Activated T-helper 2 cell treated with anti-CD3 and anti-CD28 coated beads, Interferon-gamma antibody, Interleukin-2, Interleukin-4, amounts not matched to agents 10 μg/mL and 5 μg/mL and 100 μg/mL, durations not matched to agents 14 hours and 24 hours and 36 hours (primary cell): ENCODE measurements around the gene NUP188. TPM values are rescaled to one million over a fixed set of nuclear protein-coding genes. Genes with fewer than 3 reads are reported as not detected.
A peak's percentile ranks its signal among the peaks of the same experiment; 100 is the strongest.

ENCODE experiments used
- DNase-seq: peaks from one replicate; pipeline ENCODE4 v3.0.0; 2021; ENCODE audit warnings: low spot score
- H3K27ac Mint-ChIP-seq: one replicate; pipeline ENCODE4 v1.8.0; 2021; ENCODE audit warnings: mixed read lengths
- H3K27me3 Mint-ChIP-seq: one replicate; pipeline ENCODE4 v1.8.0; 2021; ENCODE audit warnings: low read depth, mixed read lengths
- H3K36me3 Mint-ChIP-seq: one replicate; pipeline ENCODE4 v1.8.0; 2021; ENCODE audit warnings: low read depth, mixed read lengths
- H3K4me1 Mint-ChIP-seq: one replicate; pipeline ENCODE4 v1.8.0; 2021; ENCODE audit warnings: low read depth, mixed read lengths
- H3K4me3 Mint-ChIP-seq: one replicate; pipeline ENCODE4 v1.8.0; 2021; ENCODE audit warnings: low read depth, mild to moderate bottlenecking, moderate library complexity, mixed read lengths
- H3K9me3 Mint-ChIP-seq: one replicate; pipeline ENCODE4 v1.8.0; 2021; ENCODE audit warnings: mixed read lengths
- intact Hi-C: fragments of 100-400 bp; cut with micrococcal nuclease; formaldehyde crosslinking; loops from one replicate; pipeline ENCODE4 v1.15.1; 2023
- total RNA-seq: library from RNA; stranded (reverse); gene quantifications from 2 replicates; pipeline ENCODE4 v1.2.3, GENCODE V29; 2022

Gene NUP188
- total RNA-seq, 1 donor from 2014 or later = 175 TPM

DNA sequence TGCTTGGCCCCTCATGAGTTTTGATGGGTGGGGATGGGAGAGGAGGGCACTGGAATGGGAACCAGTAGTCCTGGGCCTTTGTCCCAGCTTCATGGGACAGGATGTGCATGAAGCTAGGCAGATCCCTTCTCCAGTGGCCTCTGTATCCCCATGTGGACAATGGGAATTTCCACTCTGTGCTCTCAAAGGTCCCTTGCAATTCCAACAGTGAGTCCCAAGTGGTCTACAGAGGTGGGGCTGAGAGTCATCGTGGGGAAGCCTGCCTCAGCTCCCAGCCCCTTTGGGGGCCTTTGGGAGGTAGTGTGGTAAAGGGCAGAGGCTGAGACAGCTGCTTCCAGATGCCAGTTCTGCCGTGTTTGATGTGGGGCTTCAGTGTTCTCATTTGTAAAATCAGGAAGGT lies 28.6 kb upstream of the NUP188 start:
- no peak overlapping the region for H3K27ac Mint-ChIP-seq
- no peak overlapping the region for H3K4me3 Mint-ChIP-seq
- H3K9me3 Mint-ChIP-seq = no peaks in the 10 kb centered on the region
- H3K4me1 Mint-ChIP-seq = peaks cover 9% of the 10 kb centered on the region
- intact Hi-C loops = loop anchor here (1.0 kb wide), 1 partner anchor 41 kb away; no protein-coding TSS in a partner anchor
- peaks cover 35% of the 10 kb centered on the region for H3K36me3 Mint-ChIP-seq
- DNase-seq = no peak
- no peaks in the 10 kb centered on the region for H3K27me3 Mint-ChIP-seq

DNA sequence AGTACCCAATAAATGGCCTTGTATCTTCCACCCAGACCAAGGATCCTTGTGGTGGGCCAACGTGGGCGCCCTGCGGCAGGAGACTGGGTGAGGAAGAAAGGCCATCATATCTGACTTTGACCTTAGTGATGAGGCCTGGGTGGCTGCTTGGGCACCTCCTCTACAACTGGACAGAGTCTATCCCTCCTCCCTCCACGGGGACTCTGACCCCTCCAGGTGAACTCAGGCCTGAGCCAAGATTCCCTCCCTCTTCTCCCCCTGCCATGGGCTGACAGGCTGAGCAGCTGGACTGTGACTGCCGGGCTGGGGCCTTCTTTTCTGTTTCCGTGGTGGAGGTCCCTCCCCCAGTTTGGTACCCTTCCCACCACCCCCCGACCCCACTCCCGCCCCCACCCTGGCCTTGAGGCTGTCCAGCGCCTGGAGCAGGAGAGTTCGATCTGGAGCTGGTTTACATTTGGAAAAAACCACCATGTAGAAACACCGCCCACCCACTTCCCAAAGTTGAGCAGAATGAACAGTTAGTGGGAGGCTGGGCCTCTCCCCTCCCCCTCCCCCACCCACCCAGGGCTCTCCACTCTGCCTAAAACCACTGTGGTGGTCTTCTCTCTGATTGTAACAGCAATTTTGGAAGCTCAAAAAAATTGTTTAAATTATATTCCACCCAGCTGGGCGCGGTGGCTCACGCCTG lies 28.0 kb upstream of the NUP188 start:
- Mint-ChIP-seq H3K4me1 (peaks cover 4% of the 10 kb centered on the region), H3K9me3 (no peaks in the 10 kb centered on the region), H3K4me3 (no peak overlapping the region), H3K27ac (no peak overlapping the region), H3K27me3 (no peaks in the 10 kb centered on the region), H3K36me3 (peaks cover 30% of the 10 kb centered on the region)
- no peak for DNase-seq
- intact Hi-C loops = loop anchor here (1.0 kb wide), 1 partner anchor 41 kb away; no protein-coding TSS in a partner anchor

DNA sequence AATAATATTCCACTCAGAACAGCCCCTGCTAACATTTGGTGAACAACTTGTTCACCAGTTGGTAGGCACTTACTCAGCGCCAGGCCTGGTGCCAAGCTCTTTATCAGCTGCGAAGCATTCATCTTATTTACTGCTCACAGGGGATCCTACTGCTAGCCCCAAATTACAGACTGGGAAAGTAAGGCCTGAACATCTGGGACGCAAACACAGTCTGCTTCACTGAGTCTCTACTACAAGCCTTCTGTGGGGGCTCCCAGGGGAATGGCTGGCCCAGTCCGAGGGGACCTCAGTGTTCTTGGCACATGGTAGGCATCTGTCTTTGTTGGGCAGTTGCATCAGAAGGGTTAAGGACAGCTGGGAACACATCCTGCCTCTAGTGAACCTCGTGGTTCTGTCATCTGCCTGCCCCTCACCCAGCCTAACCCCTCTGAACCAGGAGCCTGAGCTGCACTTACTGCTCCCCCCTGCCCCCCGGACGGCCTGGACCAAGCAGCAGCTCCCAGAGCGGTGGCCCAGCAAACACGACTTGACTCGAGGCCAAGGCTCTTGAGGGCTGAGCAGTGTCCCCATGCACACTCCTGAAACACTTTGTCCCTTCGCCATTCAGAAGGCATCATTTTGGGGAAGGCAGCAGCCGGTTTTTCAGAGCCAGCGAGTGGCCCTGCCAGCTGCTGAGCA lies 27.0 kb upstream of the NUP188 start, which contains the start of gene PHYHD1:
Gene PHYHD1, plus strand, starts transcription at position 602 of the 678 bp plus-strand sequence. CDS start 1,342 bp downstream, outside the sequence.
- intact Hi-C loops = no loop called here
- Mint-ChIP-seq H3K4me1 (peaks cover 3% of the 10 kb centered on the region), H3K36me3 (peaks cover 27% of the 10 kb centered on the region), H3K27me3 (no peaks in the 10 kb centered on the region), H3K4me3 (no peak within 1 kb of the TSS), H3K9me3 (no peaks in the 10 kb centered on the region), H3K27ac (no peak within 1 kb of the TSS)
- no peak for DNase-seq

DNA sequence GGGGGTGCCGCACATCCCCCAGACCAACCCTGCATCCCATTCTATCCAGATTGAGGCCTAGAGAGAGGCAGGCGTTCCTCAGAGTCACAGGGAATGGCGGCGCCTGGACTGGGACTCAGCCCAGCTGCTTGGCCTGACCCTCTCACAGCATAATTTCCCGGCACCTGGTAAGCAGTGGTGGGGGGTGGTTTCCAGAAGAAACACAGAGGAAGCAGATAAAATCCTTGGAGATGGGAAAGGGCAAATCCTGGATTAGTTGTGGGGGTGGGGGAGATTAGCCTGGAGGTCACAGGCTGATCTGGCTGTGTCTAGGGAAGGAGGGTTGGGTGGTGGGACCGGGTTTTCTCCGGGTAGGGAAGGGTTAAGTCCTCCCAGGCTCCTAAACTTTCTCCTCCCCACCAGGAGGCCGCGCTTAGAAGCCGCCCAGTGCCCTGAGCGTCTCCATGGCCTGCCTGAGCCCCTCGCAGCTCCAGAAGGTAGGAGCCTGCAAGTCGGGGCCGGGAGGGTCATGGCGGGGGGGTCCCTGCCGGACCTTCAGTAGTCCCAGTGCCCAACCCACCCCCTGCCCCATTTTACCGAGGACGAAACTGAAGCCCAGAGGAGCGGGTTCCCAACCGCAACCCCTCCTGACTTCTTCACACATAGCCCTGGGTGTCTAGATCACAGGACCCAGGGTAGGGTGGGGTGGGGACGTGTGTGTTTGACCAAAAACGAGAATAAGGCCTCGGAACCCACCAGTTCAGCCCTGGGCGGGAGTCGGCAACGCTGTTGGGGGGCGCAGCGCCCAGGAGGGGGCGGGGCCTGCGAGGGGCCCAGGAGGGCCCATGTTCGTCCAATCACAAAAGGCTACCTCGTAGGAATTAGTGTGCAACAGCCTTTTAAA lies 25.4 kb upstream of the NUP188 start:
- H3K4me3 Mint-ChIP-seq = no peak overlapping the region

DNA sequence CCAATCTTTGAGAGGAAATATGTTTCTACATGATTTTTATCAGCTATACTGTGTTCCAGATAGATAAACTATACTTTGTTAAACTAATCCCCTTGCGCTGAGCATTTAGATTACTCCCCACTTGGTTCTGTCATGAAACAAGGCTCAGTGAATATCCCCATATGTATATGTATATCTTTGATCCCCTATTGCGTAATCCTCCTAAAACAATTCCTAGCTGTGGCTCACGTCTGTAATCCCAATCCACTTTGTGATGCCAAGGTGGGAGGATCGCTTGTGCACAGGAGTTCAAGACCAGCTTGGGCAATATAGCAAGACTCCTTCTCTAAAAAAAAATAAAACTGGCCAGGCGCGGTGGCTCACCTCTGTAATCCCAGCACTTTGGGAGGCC lies 24.0 kb upstream of the NUP188 start:
- Mint-ChIP-seq H3K4me3 (no peak overlapping the region), H3K27ac (no peak overlapping the region), H3K36me3 (peaks cover 6% of the 10 kb centered on the region), H3K9me3 (no peaks in the 10 kb centered on the region), H3K4me1 (peaks cover 10% of the 10 kb centered on the region), H3K27me3 (peaks cover 2% of the 10 kb centered on the region)
- DNase-seq = no peak
- intact Hi-C loops = no loop called here

More for the DNA sequence above, 25.4 kb upstream of the NUP188 start:
- no peak for DNase-seq
- Mint-ChIP-seq H3K27me3 (peaks cover 2% of the 10 kb centered on the region), H3K9me3 (no peaks in the 10 kb centered on the region), H3K4me1 (peaks cover 6% of the 10 kb centered on the region), H3K27ac (no peak overlapping the region), H3K36me3 (peaks cover 17% of the 10 kb centered on the region)
- intact Hi-C loops = no loop called here

DNA sequence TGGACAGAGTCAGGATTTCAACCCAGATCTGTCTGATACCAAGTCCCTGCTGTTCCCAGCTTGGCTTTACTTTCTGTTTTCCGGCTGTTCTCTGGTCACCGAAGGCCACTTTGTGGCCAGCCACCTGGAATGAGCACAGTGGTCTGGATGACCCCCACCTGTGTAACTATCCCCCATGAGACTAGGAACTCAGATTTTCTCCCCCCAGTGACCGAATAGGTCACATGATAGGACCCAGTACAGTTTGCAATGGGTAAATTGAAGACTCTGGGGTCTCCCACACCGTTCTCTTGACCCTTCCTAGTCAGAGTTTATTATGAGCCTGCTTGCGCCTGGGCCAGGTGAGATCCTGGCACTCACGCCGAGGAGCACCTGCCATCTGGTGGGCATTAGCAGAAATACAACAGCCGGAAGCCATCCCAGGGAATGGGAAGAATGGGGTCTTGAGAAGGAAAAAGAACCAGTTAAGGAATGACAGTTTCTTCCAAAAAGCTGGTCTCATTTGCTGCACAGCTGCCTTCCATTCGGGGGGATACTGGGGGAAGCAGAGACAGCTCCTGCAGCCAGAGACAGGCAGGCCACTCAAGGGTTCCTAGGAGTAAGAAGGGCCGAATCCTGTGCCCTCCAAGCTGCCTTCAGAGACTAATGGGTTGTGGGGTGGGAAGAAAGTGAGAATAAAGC lies 19.6 kb upstream of the NUP188 start:
- peak; percentile 22 for DNase-seq
- Mint-ChIP-seq H3K4me1 (peaks cover 7% of the 10 kb centered on the region), H3K4me3 (no peak overlapping the region), H3K27ac (no peak overlapping the region), H3K27me3 (peaks cover 2% of the 10 kb centered on the region), H3K9me3 (no peaks in the 10 kb centered on the region), H3K36me3 (no peaks in the 10 kb centered on the region)
- intact Hi-C loops = loop anchor here (1.0 kb wide), 1 partner anchor 65 kb away; no protein-coding TSS in a partner anchor

DNA sequence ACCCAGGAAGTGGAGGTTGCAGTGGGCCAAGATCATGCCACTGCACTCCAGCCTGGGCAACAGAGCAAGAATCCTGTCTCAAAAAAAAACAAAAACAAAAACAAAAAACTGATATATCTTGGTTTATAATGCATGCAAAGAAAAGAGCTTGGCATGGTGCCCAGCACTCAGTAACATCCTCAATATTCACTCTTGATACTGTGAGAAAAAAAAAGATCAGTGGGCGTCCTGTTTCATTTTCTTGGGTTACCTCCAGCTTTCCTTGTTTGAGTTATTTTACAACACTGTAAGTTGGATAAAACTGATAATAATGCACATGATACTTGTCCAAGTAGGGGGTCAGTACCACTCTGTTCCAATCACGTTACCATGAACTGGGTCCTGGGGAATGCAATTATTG lies 18.9 kb upstream of the NUP188 start:
- Mint-ChIP-seq H3K4me1 (peaks cover 7% of the 10 kb centered on the region), H3K36me3 (no peaks in the 10 kb centered on the region), H3K27ac (no peak overlapping the region), H3K9me3 (no peaks in the 10 kb centered on the region), H3K27me3 (peaks cover 2% of the 10 kb centered on the region), H3K4me3 (no peak overlapping the region)
- no peak for DNase-seq
- intact Hi-C loops = loop anchor here (1.0 kb wide), 1 partner anchor 65 kb away; no protein-coding TSS in a partner anchor

DNA sequence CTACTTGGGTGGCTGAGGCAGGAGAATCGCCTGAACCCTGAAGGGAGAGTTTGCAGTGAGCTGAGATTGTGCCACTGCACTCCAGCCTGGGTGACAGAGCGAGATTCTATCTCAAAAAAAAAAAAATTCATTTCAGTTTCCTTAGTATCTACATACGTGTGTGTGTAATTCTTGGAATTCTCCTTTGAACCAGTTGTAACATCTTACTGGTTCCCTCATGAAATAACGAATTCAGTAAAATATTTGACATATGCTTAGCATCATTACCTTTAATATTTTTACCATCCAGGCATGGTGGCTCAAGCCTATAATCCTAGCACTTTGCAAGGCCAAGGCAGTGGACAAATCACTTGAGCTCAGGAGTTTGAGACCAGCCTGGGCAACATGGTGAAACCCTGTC lies 17.9 kb upstream of the NUP188 start:
- no peak for DNase-seq
- H3K27me3 Mint-ChIP-seq = peaks cover 2% of the 10 kb centered on the region
- intact Hi-C loops = no loop called here
- H3K27ac Mint-ChIP-seq = no peak overlapping the region
- H3K36me3 Mint-ChIP-seq = no peaks in the 10 kb centered on the region
- H3K4me1 Mint-ChIP-seq = peaks cover 7% of the 10 kb centered on the region
- no peaks in the 10 kb centered on the region for H3K9me3 Mint-ChIP-seq
- no peak overlapping the region for H3K4me3 Mint-ChIP-seq

DNA sequence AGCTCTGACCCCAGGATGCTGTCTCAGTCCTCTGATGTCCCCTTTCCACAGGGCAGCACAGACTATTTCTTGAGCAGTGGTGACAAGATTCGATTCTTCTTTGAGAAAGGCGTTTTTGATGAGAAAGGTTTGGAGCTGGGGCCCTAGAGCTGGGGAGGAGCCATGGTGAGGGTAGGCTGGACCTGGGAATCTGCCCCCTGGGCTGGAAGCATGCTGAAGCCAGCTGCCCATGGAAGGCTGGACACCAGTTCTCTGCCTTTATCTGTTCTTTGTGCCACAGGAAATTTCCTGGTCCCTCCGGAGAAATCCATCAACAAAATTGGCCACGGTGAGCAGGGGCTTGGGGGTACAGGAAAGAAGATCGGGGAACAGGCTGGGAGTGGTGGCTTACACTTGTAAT lies 13.8 kb upstream of the NUP188 start:
- no peak overlapping the region for H3K4me3 Mint-ChIP-seq
- no peak for DNase-seq
- H3K36me3 Mint-ChIP-seq = no peaks in the 10 kb centered on the region
- no peak overlapping the region for H3K27ac Mint-ChIP-seq
- no peaks in the 10 kb centered on the region for H3K4me1 Mint-ChIP-seq
- no peaks in the 10 kb centered on the region for H3K9me3 Mint-ChIP-seq
- H3K27me3 Mint-ChIP-seq = no peaks in the 10 kb centered on the region
- intact Hi-C loops = no loop called here

DNA sequence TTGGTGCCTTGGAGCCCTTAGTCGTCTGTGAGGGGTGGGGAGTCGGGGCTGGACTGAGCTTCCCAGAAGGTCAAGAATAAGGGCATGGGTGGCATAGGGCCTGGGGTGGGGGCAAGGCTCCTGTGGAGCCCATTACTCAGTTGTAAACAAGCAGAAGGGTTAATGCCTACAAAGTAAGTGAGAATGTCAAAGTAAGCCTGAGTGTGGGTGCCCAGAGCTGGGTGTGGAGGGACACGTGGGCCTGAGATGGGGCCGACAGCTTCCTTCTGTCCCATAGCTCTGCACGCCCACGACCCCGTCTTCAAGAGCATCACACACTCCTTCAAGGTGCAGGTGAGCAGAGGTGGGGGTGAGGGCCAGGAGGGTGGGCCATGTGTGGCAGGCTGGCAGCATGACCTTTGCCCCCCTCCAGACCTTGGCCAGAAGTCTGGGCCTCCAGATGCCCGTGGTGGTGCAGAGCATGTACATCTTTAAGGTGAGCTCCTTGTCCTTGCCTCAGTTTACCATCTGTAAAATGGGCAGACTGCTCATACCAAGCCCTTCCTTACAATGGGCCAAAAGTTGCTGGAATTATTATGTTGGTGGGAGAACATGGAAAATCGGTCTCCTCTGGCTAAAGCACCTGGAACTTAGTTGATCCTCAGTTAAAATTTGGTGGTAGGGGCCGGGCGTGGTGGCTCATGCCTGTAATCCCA lies 11.2 kb upstream of the NUP188 start:
- intact Hi-C loops = no loop called here
- H3K36me3 Mint-ChIP-seq = no peaks in the 10 kb centered on the region
- no peaks in the 10 kb centered on the region for H3K9me3 Mint-ChIP-seq
- H3K27ac Mint-ChIP-seq = no peak overlapping the region
- H3K4me1 Mint-ChIP-seq = no peaks in the 10 kb centered on the region
- no peaks in the 10 kb centered on the region for H3K27me3 Mint-ChIP-seq
- DNase-seq = no peak
- H3K4me3 Mint-ChIP-seq = no peak overlapping the region

DNA sequence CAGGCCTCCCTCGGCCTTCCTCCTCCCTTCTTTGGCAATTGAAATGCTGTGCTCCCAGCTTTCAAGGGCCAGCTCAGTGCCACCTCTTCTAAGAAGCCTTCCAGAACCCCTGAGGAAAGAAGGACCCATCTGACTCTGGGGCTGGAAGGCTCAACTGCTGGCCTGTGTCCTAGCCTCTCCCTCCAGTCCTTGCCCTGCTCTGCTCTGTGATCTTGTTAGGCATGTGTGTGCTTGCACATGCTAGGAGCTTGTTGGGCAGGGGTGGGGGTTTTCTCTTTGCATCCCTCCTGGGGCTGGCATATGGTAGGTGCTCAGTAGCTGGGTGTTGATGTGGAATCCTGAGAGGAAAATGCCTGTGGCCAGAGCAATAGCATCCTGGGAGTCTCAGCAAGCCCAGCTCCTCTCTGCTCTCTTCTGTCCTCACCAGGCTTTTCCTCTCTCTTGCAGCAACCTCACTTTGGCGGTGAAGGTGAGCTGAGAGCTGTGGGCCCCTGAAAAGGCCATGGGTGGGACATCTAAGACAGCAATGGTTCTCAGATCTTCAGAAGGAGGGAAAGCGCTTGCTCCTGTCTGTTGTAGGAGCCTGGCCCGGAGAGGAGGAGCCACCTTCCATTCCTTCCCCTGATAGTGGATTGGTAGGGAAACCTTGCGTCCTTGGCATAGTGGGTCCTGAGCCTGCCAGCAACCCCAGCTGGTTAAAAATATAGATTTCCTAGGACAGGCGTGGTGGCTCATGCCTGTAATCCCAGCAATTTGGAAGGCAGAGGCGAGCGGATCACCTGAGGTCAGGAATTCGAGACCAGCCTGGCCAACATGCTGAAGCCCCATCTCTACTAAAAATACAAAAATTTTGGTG lies 10.0 kb upstream of the NUP188 start:
- H3K27ac Mint-ChIP-seq = no peak overlapping the region

More for the DNA sequence above, 10.0 kb upstream of the NUP188 start:
- no peaks in the 10 kb centered on the region for H3K36me3 Mint-ChIP-seq
- no peak for DNase-seq
- no peaks in the 10 kb centered on the region for H3K27me3 Mint-ChIP-seq
- intact Hi-C loops = no loop called here
- no peaks in the 10 kb centered on the region for H3K9me3 Mint-ChIP-seq
- H3K4me3 Mint-ChIP-seq = no peak overlapping the region
- no peaks in the 10 kb centered on the region for H3K4me1 Mint-ChIP-seq
